Transverse colon (tissue), 4 donors: Measurements from ENCODE around the gene GNRHR.

Source experiments
- POLR2AphosphoS5 ChIP-seq, 3 donors: sonication (generic); formaldehyde crosslinking; IDR thresholded peaks; one replicate each; pipeline ENCODE4 v1.6.1; 2016; ENCODE audit warnings: antibody characterized with exemption in 3 of 3
- TF ChIP-seq, protein P1 (sequence below), 5 experiments: fragments of 200-600 bp in 3 of 5; fragments of 450-650 bp in 2 of 5; sonication (generic) in 3 of 5; IDR thresholded peaks; 1 replicate in 2 of 5; 2 replicates in 3 of 5; pipeline ENCODE4 v1.5.1; 2016 to 2017; ENCODE audit warnings: antibody characterized with exemption in 5 of 5, inconsistent platforms in 3 of 5, mild to moderate bottlenecking in 2 of 5, moderate library complexity in 1 of 5

DNA sequence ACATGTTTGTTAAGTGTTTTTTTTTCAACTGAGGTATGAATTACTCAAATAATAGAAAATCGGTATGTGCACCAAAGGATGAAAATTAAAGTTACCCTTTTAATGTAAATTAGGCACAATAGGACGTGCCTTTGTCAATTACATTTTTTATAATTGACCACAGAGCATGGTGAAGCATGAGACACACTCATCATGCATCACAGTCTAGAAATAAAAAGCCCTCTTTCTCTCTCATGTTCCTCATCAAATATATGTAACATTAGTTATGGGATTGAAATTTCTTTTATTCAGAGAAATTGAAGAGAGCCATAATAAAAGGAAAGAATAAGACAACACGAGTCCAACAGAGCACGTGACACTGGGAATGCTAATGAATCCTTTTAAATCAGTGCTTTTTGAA lies 3.5 kb downstream of the GNRHR start:
- TF ChIP-seq, protein P1, sequence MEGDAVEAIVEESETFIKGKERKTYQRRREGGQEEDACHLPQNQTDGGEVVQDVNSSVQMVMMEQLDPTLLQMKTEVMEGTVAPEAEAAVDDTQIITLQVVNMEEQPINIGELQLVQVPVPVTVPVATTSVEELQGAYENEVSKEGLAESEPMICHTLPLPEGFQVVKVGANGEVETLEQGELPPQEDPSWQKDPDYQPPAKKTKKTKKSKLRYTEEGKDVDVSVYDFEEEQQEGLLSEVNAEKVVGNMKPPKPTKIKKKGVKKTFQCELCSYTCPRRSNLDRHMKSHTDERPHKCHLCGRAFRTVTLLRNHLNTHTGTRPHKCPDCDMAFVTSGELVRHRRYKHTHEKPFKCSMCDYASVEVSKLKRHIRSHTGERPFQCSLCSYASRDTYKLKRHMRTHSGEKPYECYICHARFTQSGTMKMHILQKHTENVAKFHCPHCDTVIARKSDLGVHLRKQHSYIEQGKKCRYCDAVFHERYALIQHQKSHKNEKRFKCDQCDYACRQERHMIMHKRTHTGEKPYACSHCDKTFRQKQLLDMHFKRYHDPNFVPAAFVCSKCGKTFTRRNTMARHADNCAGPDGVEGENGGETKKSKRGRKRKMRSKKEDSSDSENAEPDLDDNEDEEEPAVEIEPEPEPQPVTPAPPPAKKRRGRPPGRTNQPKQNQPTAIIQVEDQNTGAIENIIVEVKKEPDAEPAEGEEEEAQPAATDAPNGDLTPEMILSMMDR (IDR thresholded peaks at IDR 0.05): no peak
- no peak for TF ChIP-seq POLR2AphosphoS5 (IDR thresholded peaks at IDR 0.05)
